Activated effector memory CD4-positive, alpha-beta T cell treated with Interleukin-2 at 50 U/mL for 16 hours (primary cell): ENCODE measurements around the gene ANXA7.
"Not testable (repeated sequence)": the region's sequence is repeated elsewhere in the genome, so short reads cannot be mapped to it uniquely, and the experiment has no call there.

Experiments
- DNase-seq: peaks from one replicate; pipeline ENCODE4 v3.0.0-alpha.2; 2020

The ANXA7 gene

GRCh38 chr10:73332379-73332778, 81.5 kb downstream of the ANXA7 start:
- no peak for DNase-seq

DNA sequence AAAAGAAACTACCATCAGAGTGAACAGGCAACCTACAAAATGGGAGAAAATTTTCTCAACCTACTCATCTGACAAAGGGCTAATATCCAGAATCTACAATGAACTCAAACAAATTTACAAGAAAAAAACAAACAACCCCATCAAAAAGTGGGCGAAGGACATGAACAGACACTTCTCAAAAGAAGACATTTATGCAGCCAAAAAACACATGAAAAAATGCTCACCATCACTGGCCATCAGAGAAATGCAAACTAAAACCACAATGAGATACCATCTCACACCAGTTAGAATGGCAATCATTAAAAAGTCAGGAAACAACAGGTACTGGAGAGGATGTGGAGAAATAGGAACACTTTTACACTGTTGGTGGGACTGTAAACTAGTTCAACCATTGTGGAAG, 85.3 kb downstream of the ANXA7 start:
- not testable (repeated sequence) for DNase-seq

- DNase-seq, result not testable (repeated sequence)
Observed at GRCh38 chr10:73325290-73325689, 88.6 kb downstream of the ANXA7 start.
